ENCODE results near the gene PPM1A.

The PPM1A gene

GRCh38 chr14:60249321-60250256, 568 bp downstream of the PPM1A start (continued):
- TF ChIP-seq, protein P1, sequence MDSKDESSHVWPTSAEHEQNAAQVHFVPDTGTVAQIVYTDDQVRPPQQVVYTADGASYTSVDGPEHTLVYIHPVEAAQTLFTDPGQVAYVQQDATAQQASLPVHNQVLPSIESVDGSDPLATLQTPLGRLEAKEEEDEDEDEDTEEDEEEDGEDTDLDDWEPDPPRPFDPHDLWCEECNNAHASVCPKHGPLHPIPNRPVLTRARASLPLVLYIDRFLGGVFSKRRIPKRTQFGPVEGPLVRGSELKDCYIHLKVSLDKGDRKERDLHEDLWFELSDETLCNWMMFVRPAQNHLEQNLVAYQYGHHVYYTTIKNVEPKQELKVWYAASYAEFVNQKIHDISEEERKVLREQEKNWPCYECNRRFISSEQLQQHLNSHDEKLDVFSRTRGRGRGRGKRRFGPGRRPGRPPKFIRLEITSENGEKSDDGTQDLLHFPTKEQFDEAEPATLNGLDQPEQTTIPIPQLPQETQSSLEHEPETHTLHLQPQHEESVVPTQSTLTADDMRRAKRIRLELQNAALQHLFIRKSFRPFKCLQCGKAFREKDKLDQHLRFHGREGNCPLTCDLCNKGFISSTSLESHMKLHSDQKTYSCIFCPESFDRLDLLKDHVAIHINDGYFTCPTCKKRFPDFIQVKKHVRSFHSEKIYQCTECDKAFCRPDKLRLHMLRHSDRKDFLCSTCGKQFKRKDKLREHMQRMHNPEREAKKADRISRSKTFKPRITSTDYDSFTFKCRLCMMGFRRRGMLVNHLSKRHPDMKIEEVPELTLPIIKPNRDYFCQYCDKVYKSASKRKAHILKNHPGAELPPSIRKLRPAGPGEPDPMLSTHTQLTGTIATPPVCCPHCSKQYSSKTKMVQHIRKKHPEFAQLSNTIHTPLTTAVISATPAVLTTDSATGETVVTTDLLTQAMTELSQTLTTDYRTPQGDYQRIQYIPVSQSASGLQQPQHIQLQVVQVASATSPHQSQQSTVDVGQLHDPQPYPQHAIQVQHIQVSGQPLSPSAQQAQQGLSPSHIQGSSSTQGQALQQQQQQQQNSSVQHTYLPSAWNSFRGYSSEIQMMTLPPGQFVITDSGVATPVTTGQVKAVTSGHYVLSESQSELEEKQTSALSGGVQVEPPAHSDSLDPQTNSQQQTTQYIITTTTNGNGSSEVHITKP (tag by site-specific recombination; IDR thresholded peaks at IDR 0.05): no peak
- TF ChIP-seq ZIC2 (tag by site-specific recombination; IDR thresholded peaks at IDR 0.05) (no peak), ZBTB26 (tag by site-specific recombination; optimal IDR thresholded peaks at IDR 0.05) (peak; percentile 52), ZNF488 (tag by site-specific recombination; IDR thresholded peaks at IDR 0.05) (no peak), ZNF514 (tag by site-specific recombination; IDR thresholded peaks at IDR 0.05) (no peak), ZNF704 (tag by site-specific recombination; IDR thresholded peaks at IDR 0.05) (no peak), ZNF157 (tag by site-specific recombination; IDR thresholded peaks at IDR 0.05) (no peak), ZNF37A (tag by site-specific recombination; IDR thresholded peaks at IDR 0.05) (no peak), ZXDB (tag by site-specific recombination; IDR thresholded peaks at IDR 0.05) (peak; percentile 39; the same call in 1 of the 2 replicates), ZNF223 (tag by site-specific recombination; IDR thresholded peaks at IDR 0.05) (no peak), GFI1B (tag by site-specific recombination; IDR thresholded peaks at IDR 0.05) (no peak), ZBTB1 (tag by site-specific recombination; IDR thresholded peaks at IDR 0.05) (no peak), KLF1 (tag by site-specific recombination; IDR thresholded peaks at IDR 0.05) (no peak), SALL2 (tag by site-specific recombination; IDR thresholded peaks at IDR 0.05; ENCODE audit: borderline replicate concordance) (no peak), ZBTB20 (tag by site-specific recombination; IDR thresholded peaks at IDR 0.05) (no peak), ZNF654 (tag by site-specific recombination; IDR thresholded peaks at IDR 0.05; ENCODE audit: low read depth) (no peak), ZNF155 (tag by site-specific recombination; IDR thresholded peaks at IDR 0.05) (no peak), KLF8 (tag by site-specific recombination; IDR thresholded peaks at IDR 0.05) (0 out of 2 replicates have a peak, but pooled peaks have one; percentile 37), ZFHX2 (tag by site-specific recombination; conservative IDR thresholded peaks at IDR 0.05) (peak; percentile 45; the same call in 1 of the 2 replicates), ZNF707 (tag by site-specific recombination; IDR thresholded peaks at IDR 0.05) (no peak), BCL11A (tag by site-specific recombination; IDR thresholded peaks at IDR 0.05; ENCODE audit: low read depth) (no peak), SP3 (tag by site-specific recombination; IDR thresholded peaks at IDR 0.05) (peak; percentile 22; the same call in 1 of the 2 replicates), ZNF121 (tag by site-specific recombination; IDR thresholded peaks at IDR 0.05) (no peak), ZNF433 (tag by site-specific recombination; IDR thresholded peaks at IDR 0.05; ENCODE audit: low read depth) (no peak), ZNF354C (tag by site-specific recombination; IDR thresholded peaks at IDR 0.05; ENCODE audit: borderline replicate concordance, low read depth) (no peak), ZNF610 (tag by site-specific recombination; IDR thresholded peaks at IDR 0.05; ENCODE audit: borderline replicate concordance) (no peak)
- TF ChIP-seq, protein P2, sequence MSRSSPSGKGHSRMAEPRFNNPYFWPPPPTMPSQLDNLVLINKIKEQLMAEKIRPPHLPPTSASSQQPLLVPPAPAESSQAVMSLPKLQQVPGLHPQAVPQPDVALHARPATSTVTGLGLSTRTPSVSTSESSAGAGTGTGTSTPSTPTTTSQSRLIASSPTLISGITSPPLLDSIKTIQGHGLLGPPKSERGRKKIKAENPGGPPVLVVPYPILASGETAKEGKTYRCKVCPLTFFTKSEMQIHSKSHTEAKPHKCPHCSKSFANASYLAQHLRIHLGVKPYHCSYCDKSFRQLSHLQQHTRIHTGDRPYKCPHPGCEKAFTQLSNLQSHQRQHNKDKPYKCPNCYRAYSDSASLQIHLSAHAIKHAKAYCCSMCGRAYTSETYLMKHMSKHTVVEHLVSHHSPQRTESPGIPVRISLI (tag by site-specific recombination; IDR thresholded peaks at IDR 0.05): no peak
- TF ChIP-seq, protein P3, sequence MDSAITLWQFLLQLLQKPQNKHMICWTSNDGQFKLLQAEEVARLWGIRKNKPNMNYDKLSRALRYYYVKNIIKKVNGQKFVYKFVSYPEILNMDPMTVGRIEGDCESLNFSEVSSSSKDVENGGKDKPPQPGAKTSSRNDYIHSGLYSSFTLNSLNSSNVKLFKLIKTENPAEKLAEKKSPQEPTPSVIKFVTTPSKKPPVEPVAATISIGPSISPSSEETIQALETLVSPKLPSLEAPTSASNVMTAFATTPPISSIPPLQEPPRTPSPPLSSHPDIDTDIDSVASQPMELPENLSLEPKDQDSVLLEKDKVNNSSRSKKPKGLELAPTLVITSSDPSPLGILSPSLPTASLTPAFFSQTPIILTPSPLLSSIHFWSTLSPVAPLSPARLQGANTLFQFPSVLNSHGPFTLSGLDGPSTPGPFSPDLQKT (IDR thresholded peaks at IDR 0.05; ENCODE audit: borderline replicate concordance, low read depth, low read length): no peak
- TF ChIP-seq, protein P4, sequence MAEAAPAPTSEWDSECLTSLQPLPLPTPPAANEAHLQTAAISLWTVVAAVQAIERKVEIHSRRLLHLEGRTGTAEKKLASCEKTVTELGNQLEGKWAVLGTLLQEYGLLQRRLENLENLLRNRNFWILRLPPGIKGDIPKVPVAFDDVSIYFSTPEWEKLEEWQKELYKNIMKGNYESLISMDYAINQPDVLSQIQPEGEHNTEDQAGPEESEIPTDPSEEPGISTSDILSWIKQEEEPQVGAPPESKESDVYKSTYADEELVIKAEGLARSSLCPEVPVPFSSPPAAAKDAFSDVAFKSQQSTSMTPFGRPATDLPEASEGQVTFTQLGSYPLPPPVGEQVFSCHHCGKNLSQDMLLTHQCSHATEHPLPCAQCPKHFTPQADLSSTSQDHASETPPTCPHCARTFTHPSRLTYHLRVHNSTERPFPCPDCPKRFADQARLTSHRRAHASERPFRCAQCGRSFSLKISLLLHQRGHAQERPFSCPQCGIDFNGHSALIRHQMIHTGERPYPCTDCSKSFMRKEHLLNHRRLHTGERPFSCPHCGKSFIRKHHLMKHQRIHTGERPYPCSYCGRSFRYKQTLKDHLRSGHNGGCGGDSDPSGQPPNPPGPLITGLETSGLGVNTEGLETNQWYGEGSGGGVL (tag by site-specific recombination; IDR thresholded peaks at IDR 0.05): peak; percentile 62; the same call in 1 of the 2 replicates

Measured in HEK293 (cell line).